HEK293T (cell line): Measurements from ENCODE around the gene HLA-DRB5.

Experiments used
- BHLHE40 ChIP-seq: fragments of 450-650 bp; IDR thresholded peaks from 2 replicates; pipeline ENCODE4 v1.6.1; 2016; ENCODE audit warnings: mild to moderate bottlenecking, moderate library complexity, borderline replicate concordance
- CTBP1 ChIP-seq: fragments of 450-650 bp; IDR thresholded peaks from 2 replicates; pipeline ENCODE4 v1.6.1; 2016; ENCODE audit warnings: borderline replicate concordance
- ELF4 ChIP-seq: fragments of 450-650 bp; IDR thresholded peaks from 2 replicates; pipeline ENCODE4 v1.6.1; 2017; ENCODE audit warnings: antibody characterized with exemption
- FOXA1 ChIP-seq: fragments of 450-650 bp; IDR thresholded peaks from 2 replicates; pipeline ENCODE4 v1.6.1; 2016; ENCODE audit warnings: mild to moderate bottlenecking
- FOXK2 ChIP-seq: fragments of 450-650 bp; IDR thresholded peaks from 2 replicates; pipeline ENCODE4 v1.6.1; 2016; ENCODE audit warnings: mild to moderate bottlenecking
- FOXM1 ChIP-seq: fragments of 450-650 bp; IDR thresholded peaks from 2 replicates; pipeline ENCODE4 v1.6.1; 2017; ENCODE audit warnings: mild to moderate bottlenecking, borderline replicate concordance
- HDGF ChIP-seq: fragments of 450-650 bp; IDR thresholded peaks from 2 replicates; pipeline ENCODE4 v1.6.1; 2017; ENCODE audit warnings: antibody characterized with exemption, borderline replicate concordance
- L3MBTL2 ChIP-seq: fragments of 450-650 bp; conservative IDR thresholded peaks from 2 replicates; pipeline ENCODE4 v1.6.1; 2016; ENCODE audit warnings: mild to moderate bottlenecking
- LEF1 ChIP-seq: fragments of 450-650 bp; IDR thresholded peaks from 2 replicates; pipeline ENCODE4 v1.6.1; 2017; ENCODE audit warnings: mild to moderate bottlenecking, borderline replicate concordance
- NFRKB ChIP-seq: fragments of 450-650 bp; IDR thresholded peaks from 2 replicates; pipeline ENCODE4 v1.6.1; 2016; ENCODE audit warnings: mild to moderate bottlenecking, moderate library complexity
- SP1 ChIP-seq: fragments of 450-650 bp; IDR thresholded peaks from 2 replicates; pipeline ENCODE4 v1.6.1; 2017
- SUZ12 ChIP-seq: fragments of 450-650 bp; IDR thresholded peaks from 2 replicates; pipeline ENCODE4 v1.6.1; 2016; ENCODE audit warnings: mild to moderate bottlenecking
- TARDBP ChIP-seq: fragments of 450-650 bp; IDR thresholded peaks from 2 replicates; pipeline ENCODE4 v1.6.1; 2016

- TF ChIP-seq FOXM1 (no peak), ELF4 (no peak), TARDBP (no peak), SUZ12 (no peak), HDGF (no peak), LEF1 (no peak), FOXK2 (no peak), CTBP1 (no peak), NFRKB (no peak), FOXA1 (no peak), SP1 (no peak), L3MBTL2 (no peak), BHLHE40 (no peak)
These were observed 40.3 kb upstream of the HLA-DRB5 start for GRCh38 chr6:32570363-32570905.
